Esophagus squamous epithelium (tissue), 4 donors: ENCODE results near the gene CSPG5.

Experiments
- CTCF ChIP-seq, 6 experiments: fragments of 450-650 bp in 4 of 6; fragments of 200-600 bp in 2 of 6; sonication (generic) in 2 of 6; IDR thresholded peaks; one replicate each; pipeline ENCODE4 v1.5.1; 2016 to 2019; ENCODE audit warnings: antibody characterized with exemption in 6 of 6, mild to moderate bottlenecking in 4 of 6, moderate library complexity in 4 of 6
- POLR2A ChIP-seq, 4 donors: fragments of 450-650 bp; IDR thresholded peaks; one replicate each; pipeline ENCODE4 v1.6.1; 2017; ENCODE audit warnings: antibody characterized with exemption in 4 of 4, mild to moderate bottlenecking in 4 of 4, moderate library complexity in 3 of 4

- TF ChIP-seq CTCF (IDR thresholded peaks at IDR 0.05) = no peak
- TF ChIP-seq POLR2A (IDR thresholded peaks at IDR 0.05) = no peak
Measured at GRCh38 chr3:47581422-47581821, 2.8 kb upstream of the CSPG5 start.
